Fibroblast of villous mesenchyme (primary cell): ENCODE results near the gene TNS3. TPM values are rescaled to one million over a fixed set of nuclear protein-coding genes. Genes with fewer than 3 reads are reported as not detected.

Experiments
- DNase-seq: peaks from one replicate; pipeline ENCODE4 v3.0.0-alpha.2; 2010; ENCODE audit warnings: low read depth
- H3K4me3 ChIP-seq: 2 replicates; pipeline ENCODE4 v1.5.1; 2011; ENCODE audit warnings: low read depth, mild to moderate bottlenecking, low read length
- CTCF ChIP-seq: IDR thresholded peaks from 2 replicates; pipeline ENCODE4 v1.5.1; 2012; ENCODE audit warnings: low read depth, mild to moderate bottlenecking, low read length; ENCODE audit not compliant: insufficient read depth
- total RNA-seq: library from RNA; depleted of rRNA; stranded (reverse); fragments of >200 nt; gene quantifications from 2 replicates; pipeline ENCODE4 v1.2.3, GENCODE V29; 2012

The TNS3 gene
- total RNA-seq, 1 donor, result 202 TPM

- H3K4me3 ChIP-seq, result no peak overlapping the region
- TF ChIP-seq CTCF, result no peak
- DNase-seq, result no peak
Measured at GRCh38 chr7:47325337-47325736, 256.6 kb downstream of the TNS3 start.

GRCh38 chr7:47323904-47324303, 258.0 kb downstream of the TNS3 start:
- DNase-seq, result no peak
- no peak for TF ChIP-seq CTCF
- no peak overlapping the region for H3K4me3 ChIP-seq

GRCh38 chr7:47322731-47323130, 259.2 kb downstream of the TNS3 start:
- H3K4me3 ChIP-seq, result no peak overlapping the region
- no peak for TF ChIP-seq CTCF
- DNase-seq, result no peak

GRCh38 chr7:47320296-47320695, 261.6 kb downstream of the TNS3 start:
- no peak overlapping the region for H3K4me3 ChIP-seq
- DNase-seq, result peak; percentile 44
- no peak for TF ChIP-seq CTCF

- H3K4me3 ChIP-seq, result no peak overlapping the region
- DNase-seq, result no peak
- TF ChIP-seq CTCF, result no peak
Measured at GRCh38 chr7:47318395-47319182, 263.3 kb downstream of the TNS3 start.

GRCh38 chr7:47317487-47317886, 264.4 kb downstream of the TNS3 start:
- TF ChIP-seq CTCF, result no peak
- H3K4me3 ChIP-seq, result no peak overlapping the region
- DNase-seq, result no peak
